ENCODE data around the gene BLOC1S2. TPM values are rescaled to one million over a fixed set of nuclear protein-coding genes. Genes with fewer than 3 reads are reported as not detected.
"Not testable (repeated sequence)": the region's sequence is repeated elsewhere in the genome, so short reads cannot be mapped to it uniquely, and the experiment has no call there.

Gene BLOC1S2
- total RNA-seq, 1 donor from 2014 or later: 65.7 TPM

DNA sequence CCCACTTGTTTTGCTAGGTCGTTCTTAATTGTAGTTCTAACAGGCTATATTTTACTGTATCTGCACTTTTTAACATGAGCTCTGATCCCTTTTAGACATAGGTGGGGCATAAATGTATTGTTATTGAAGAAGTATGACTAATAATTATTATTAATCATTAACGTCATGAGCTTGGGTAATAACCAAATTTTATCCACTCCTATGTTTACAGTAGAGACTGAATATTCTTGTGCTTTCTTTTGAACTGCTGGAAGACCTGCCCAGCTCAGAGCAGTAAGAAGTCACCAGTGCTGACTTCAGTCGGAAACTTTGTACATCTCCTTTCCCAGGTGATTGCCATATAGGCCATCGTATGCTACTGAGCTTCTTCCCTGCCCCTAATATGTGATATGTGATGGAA, 24.8 kb upstream of the BLOC1S2 start:
- Mint-ChIP-seq H3K27me3 (ENCODE audit: insufficient read depth) (peaks cover 50% of the 10 kb centered on the region), H3K4me3 (no peak overlapping the region), H3K27ac (no peak overlapping the region), H3K9me3 (no peaks in the 10 kb centered on the region), H3K36me3 (ENCODE audit: low read depth) (no peaks in the 10 kb centered on the region), H3K4me1 (ENCODE audit: low read depth) (no peaks in the 10 kb centered on the region)
- intact Hi-C loops (cut with micrococcal nuclease): no loop called here
- DNase-seq (ENCODE audit: low spot score): no peak

DNA sequence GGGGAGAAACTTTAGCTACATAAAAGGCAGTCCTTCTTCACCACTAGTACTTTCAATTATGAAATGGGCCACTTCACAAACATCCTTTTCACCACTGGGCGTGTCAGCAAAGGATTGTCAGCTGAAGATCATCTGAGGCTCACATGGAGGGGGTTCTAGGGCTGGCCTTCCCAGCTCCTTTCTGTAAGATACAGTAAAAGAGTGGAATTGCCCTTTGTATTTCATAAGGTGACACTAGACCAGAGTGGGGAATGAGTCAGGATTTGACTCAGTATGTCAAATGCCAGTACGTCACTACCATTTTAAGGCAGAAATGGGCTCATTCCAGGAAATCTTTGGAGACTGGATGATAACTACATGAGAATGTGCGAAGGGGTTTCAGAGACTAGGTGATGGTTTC, 21.2 kb upstream of the BLOC1S2 start:
- H3K27ac Mint-ChIP-seq: no peak overlapping the region
- no peaks in the 10 kb centered on the region for H3K4me1 Mint-ChIP-seq (ENCODE audit: low read depth)
- intact Hi-C loops (cut with micrococcal nuclease): no loop called here
- DNase-seq (ENCODE audit: low spot score): no peak
- H3K27me3 Mint-ChIP-seq (ENCODE audit: insufficient read depth): peaks cover 48% of the 10 kb centered on the region
- H3K36me3 Mint-ChIP-seq (ENCODE audit: low read depth): no peaks in the 10 kb centered on the region
- H3K9me3 Mint-ChIP-seq: no peaks in the 10 kb centered on the region
- H3K4me3 Mint-ChIP-seq: no peak overlapping the region

DNA sequence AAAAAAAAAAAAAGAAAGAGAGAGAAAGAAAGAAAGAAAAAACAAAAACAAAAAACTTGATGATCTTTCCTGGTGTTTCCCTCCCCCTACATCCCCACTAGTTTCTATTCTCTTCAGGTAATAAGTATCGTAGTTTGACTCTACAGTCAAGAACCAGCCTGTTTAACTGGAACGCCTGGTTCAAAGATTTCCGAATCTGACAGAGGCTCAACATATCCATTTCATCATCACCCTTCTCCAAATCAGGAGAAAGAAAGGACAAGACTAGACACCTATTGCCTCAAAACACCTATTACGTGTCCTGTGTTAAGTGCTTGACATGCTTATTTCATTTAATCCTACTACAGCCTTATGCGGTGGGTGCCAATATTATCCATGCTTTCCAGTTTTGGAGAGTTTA, 20.4 kb upstream of the BLOC1S2 start:
- Mint-ChIP-seq H3K36me3 (ENCODE audit: low read depth) (no peaks in the 10 kb centered on the region), H3K27ac (no peak overlapping the region), H3K9me3 (no peaks in the 10 kb centered on the region), H3K4me3 (no peak overlapping the region), H3K27me3 (ENCODE audit: insufficient read depth) (peaks cover 46% of the 10 kb centered on the region), H3K4me1 (ENCODE audit: low read depth) (no peaks in the 10 kb centered on the region)
- DNase-seq (ENCODE audit: low spot score): no peak
- intact Hi-C loops (cut with micrococcal nuclease): no loop called here

- no peaks in the 10 kb centered on the region for H3K36me3 Mint-ChIP-seq (ENCODE audit: low read depth)
- H3K9me3 Mint-ChIP-seq: no peaks in the 10 kb centered on the region
- H3K27me3 Mint-ChIP-seq (ENCODE audit: insufficient read depth): peaks cover 38% of the 10 kb centered on the region
- H3K4me1 Mint-ChIP-seq (ENCODE audit: low read depth): no peaks in the 10 kb centered on the region
- no peak for DNase-seq (ENCODE audit: low spot score)
- no peak overlapping the region for H3K27ac Mint-ChIP-seq
- intact Hi-C loops (cut with micrococcal nuclease): no loop called here
- H3K4me3 Mint-ChIP-seq: no peak overlapping the region
Observed at GRCh38 chr10:100304414-100304813, 17.9 kb upstream of the BLOC1S2 start.

DNA sequence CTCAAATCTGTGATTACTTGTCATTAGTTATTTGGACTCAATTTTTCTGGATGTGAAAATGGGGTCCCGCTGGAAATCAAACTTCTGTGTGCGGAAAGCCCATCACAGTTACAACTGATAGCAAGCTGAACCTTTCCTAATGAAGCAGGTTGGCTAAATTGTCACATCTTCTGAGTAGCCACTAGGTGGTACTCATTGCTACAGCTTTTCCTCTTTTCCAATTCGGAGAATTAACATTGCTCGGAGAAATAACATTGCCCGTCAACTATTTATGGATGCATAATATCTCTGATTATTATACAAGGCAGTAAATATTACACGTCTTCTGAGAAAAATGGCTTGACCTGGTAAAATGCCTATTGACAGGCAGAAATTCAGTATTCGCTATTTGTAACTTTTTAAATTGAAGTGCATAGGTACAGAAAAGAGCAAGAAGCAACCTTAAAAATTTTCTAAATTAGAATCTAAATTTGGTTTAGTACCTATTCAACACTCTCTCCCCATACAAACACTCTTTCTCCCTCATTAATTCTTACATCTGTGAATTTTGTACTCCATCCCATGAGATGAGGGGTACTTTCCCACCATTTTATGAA, 17.3 kb upstream of the BLOC1S2 start:
- H3K27ac Mint-ChIP-seq: no peak overlapping the region
- H3K27me3 Mint-ChIP-seq (ENCODE audit: insufficient read depth): peaks cover 40% of the 10 kb centered on the region
- H3K9me3 Mint-ChIP-seq: no peaks in the 10 kb centered on the region
- no peak for DNase-seq (ENCODE audit: low spot score)
- intact Hi-C loops (cut with micrococcal nuclease): loop anchor here (1.0 kb wide), 3 partner anchors 34 to 214 kb away; no protein-coding TSS in a partner anchor
- H3K4me3 Mint-ChIP-seq: no peak overlapping the region
- no peaks in the 10 kb centered on the region for H3K4me1 Mint-ChIP-seq (ENCODE audit: low read depth)
- no peaks in the 10 kb centered on the region for H3K36me3 Mint-ChIP-seq (ENCODE audit: low read depth)

DNA sequence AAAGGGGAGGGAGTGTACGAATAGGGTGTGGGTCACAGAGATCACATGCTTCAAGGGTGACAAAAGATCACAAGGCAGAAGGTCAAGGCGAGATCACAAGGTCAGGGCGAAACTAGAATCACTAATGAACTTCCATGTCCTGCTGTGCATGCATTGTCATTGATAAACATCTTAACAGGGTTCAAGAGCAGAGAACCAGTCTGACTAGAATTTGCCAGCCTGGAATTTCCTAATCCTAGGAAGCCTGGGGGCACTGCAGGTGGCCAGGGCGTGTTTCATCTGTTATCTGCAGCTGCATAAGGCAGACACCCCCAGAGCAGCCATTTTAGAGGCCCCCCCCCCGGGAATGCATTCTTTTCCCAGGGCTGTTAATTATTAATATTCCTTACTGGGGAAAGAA, 14.6 kb upstream of the BLOC1S2 start:
- H3K4me1 Mint-ChIP-seq (ENCODE audit: low read depth); DNase-seq (ENCODE audit: low spot score); H3K27ac Mint-ChIP-seq; H3K4me3 Mint-ChIP-seq; intact Hi-C loops (cut with micrococcal nuclease); H3K36me3 Mint-ChIP-seq (ENCODE audit: low read depth); H3K9me3 Mint-ChIP-seq: not testable (repeated sequence)
- peaks cover 40% of the 10 kb centered on the region for H3K27me3 Mint-ChIP-seq (ENCODE audit: insufficient read depth)

GRCh38 chr10:100297242-100297641, 10.8 kb upstream of the BLOC1S2 start:
- Mint-ChIP-seq H3K9me3 (no peaks in the 10 kb centered on the region), H3K4me3 (no peak overlapping the region), H3K27me3 (ENCODE audit: insufficient read depth) (peaks cover 34% of the 10 kb centered on the region), H3K4me1 (ENCODE audit: low read depth) (no peaks in the 10 kb centered on the region), H3K36me3 (ENCODE audit: low read depth) (no peaks in the 10 kb centered on the region), H3K27ac (no peak overlapping the region)
- DNase-seq (ENCODE audit: low spot score): no peak
- intact Hi-C loops (cut with micrococcal nuclease): no loop called here

GRCh38 chr10:100293066-100293465, 6.6 kb upstream of the BLOC1S2 start:
- Mint-ChIP-seq H3K36me3 (ENCODE audit: low read depth) (no peaks in the 10 kb centered on the region), H3K9me3 (no peaks in the 10 kb centered on the region), H3K27me3 (ENCODE audit: insufficient read depth) (peaks cover 28% of the 10 kb centered on the region), H3K4me3 (no peak overlapping the region), H3K27ac (no peak overlapping the region), H3K4me1 (ENCODE audit: low read depth) (no peaks in the 10 kb centered on the region)
- DNase-seq (ENCODE audit: low spot score): no peak
- intact Hi-C loops (cut with micrococcal nuclease): no loop called here

DNA sequence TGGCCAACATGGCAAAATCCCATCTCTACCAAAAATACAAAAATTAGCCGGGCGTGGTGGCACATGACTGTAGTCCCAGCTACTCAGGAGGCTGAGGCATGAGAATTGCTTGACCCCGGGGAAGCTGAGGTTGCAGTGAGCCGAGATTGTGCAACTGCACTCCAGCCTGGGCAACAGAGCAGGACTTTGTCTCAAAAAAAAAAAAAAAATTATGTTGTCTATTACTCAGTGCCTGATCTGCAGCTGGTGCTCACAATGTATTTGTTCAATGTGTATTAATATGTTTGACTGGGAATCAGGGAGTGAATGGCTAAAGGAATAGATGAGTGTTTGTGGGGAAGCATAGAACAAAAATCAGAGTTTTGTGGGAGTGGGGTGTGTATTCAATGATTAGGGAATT, 5.8 kb upstream of the BLOC1S2 start:
- peaks cover 23% of the 10 kb centered on the region for H3K27me3 Mint-ChIP-seq (ENCODE audit: insufficient read depth)
- H3K4me3 Mint-ChIP-seq; DNase-seq (ENCODE audit: low spot score); intact Hi-C loops (cut with micrococcal nuclease); H3K36me3 Mint-ChIP-seq (ENCODE audit: low read depth); H3K4me1 Mint-ChIP-seq (ENCODE audit: low read depth); H3K9me3 Mint-ChIP-seq; H3K27ac Mint-ChIP-seq: not testable (repeated sequence)

DNA sequence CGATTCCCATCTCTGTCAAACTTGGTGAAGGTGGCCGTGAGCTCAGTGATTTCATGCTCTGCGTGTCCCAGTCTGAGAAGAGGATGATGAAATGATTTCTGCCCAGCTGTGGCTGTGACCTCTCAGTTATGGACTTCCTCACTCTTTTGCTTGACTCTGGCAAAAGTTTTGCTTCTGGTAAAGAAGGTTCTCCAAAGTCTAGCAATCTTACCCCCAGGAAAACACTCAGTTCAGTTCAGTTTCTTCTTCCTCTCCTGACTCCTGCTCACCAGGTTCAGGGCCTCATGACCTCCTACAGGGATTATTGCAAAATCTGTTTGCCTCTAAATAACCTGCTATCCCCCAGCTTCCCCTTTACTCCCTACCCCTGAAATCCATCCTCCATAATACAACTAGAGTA, 4.9 kb upstream of the BLOC1S2 start:
- H3K27me3 Mint-ChIP-seq (ENCODE audit: insufficient read depth): peaks cover 18% of the 10 kb centered on the region
- H3K9me3 Mint-ChIP-seq: no peaks in the 10 kb centered on the region
- intact Hi-C loops (cut with micrococcal nuclease): no loop called here
- no peaks in the 10 kb centered on the region for H3K36me3 Mint-ChIP-seq (ENCODE audit: low read depth)
- H3K4me3 Mint-ChIP-seq: no peak overlapping the region
- H3K27ac Mint-ChIP-seq: no peak overlapping the region
- DNase-seq (ENCODE audit: low spot score): no peak
- peaks cover 12% of the 10 kb centered on the region for H3K4me1 Mint-ChIP-seq (ENCODE audit: low read depth)

DNA sequence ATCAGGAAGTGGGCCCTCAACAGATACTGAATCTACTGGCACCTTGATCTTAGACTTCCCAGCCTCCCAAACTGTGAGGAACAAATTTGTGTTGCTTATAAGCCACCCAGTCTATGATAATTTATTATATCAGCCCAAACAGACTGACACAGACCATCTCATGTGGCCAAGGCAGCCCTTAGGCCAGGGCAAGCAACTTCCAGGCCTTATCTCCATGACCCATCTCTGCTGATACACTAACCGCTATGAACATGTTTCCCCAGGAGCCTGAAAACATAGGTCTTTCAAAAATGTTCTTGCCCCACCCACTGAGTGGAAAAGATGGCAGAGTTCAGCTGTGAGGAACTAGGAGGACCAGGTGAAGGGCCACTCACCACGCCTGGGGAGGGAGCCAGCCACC, 3.2 kb upstream of the BLOC1S2 start:
- no peak for DNase-seq (ENCODE audit: low spot score)
- H3K36me3 Mint-ChIP-seq (ENCODE audit: low read depth): peaks cover 12% of the 10 kb centered on the region

GRCh38 chr10:100288196-100288595, 1.7 kb upstream of the BLOC1S2 start:
- intact Hi-C loops (cut with micrococcal nuclease): loop anchor here (10.0 kb wide), 1 partner anchor 553 kb away; the partner anchor contains the start of genes COX15 and CUTC
- no peak overlapping the region for H3K4me3 Mint-ChIP-seq
- peaks cover 28% of the 10 kb centered on the region for H3K4me1 Mint-ChIP-seq (ENCODE audit: low read depth)
- DNase-seq (ENCODE audit: low spot score): no peak
- no peak overlapping the region for H3K27ac Mint-ChIP-seq
- H3K36me3 Mint-ChIP-seq (ENCODE audit: low read depth): peaks cover 12% of the 10 kb centered on the region
- peaks cover 9% of the 10 kb centered on the region for H3K27me3 Mint-ChIP-seq (ENCODE audit: insufficient read depth)
- no peaks in the 10 kb centered on the region for H3K9me3 Mint-ChIP-seq

More for the DNA sequence above, 3.2 kb upstream of the BLOC1S2 start:
- Mint-ChIP-seq H3K27ac (no peak overlapping the region), H3K9me3 (no peaks in the 10 kb centered on the region), H3K4me3 (no peak overlapping the region), H3K27me3 (ENCODE audit: insufficient read depth) (peaks cover 9% of the 10 kb centered on the region), H3K4me1 (ENCODE audit: low read depth) (peaks cover 26% of the 10 kb centered on the region)
- intact Hi-C loops (cut with micrococcal nuclease): loop anchor here (10.0 kb wide), 1 partner anchor 555 kb away; the partner anchor contains the start of genes COX15 and CUTC

DNA sequence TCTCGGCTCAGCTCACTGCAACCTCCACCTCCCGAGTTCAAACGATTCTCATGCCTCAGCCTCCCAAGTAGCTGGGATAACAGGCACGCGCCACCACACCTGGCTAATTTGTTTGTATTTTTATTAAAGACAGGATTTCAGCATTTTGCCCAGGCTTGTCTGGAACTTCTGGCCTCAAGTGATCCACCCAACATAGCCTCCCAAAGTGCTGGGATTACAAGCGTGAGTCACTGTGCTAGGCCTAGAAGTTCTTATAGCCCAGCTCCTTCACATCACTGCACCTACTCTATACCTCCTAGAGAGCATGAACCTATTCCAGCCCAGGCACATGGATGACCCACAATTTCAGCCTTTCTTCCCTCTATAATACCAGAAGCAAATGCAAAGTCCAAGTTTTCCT, 1.3 kb upstream of the BLOC1S2 start:
- Mint-ChIP-seq H3K27me3 (ENCODE audit: insufficient read depth) (peaks cover 9% of the 10 kb centered on the region), H3K4me3 (peak overlapping the region; percentile 63), H3K9me3 (no peaks in the 10 kb centered on the region), H3K36me3 (ENCODE audit: low read depth) (peaks cover 12% of the 10 kb centered on the region), H3K27ac (peak overlapping the region; percentile 24), H3K4me1 (ENCODE audit: low read depth) (peaks cover 28% of the 10 kb centered on the region)
- DNase-seq (ENCODE audit: low spot score): no peak
- intact Hi-C loops (cut with micrococcal nuclease): loop anchor here (2.0 to 10.0 kb wide), 2 partner anchors 241 to 553 kb away; partner anchors contain the start of genes COX15, CUTC and NDUFB8

DNA sequence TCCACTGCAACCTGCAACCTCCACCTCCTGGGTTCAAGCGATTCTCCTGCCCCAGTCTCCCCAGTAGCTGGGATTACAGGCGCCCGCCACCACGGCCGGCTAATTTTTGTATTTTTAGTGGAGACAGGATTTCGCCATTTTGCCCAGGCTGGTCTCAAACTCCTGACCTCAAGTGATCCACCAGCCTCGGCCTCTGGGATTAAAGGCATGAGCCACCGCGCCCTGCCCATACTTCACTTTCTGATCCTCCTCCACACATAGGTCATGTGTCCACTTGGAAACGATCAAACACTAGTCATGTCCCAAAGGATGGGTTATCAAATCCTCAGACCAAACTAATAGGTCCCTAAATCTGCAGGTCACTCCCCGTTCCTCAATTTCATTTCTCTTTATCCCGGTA, 1.2 kb downstream of the BLOC1S2 start:
- not testable (repeated sequence) for H3K27me3 Mint-ChIP-seq (ENCODE audit: insufficient read depth); DNase-seq (ENCODE audit: low spot score); H3K9me3 Mint-ChIP-seq
- intact Hi-C loops (cut with micrococcal nuclease): loop anchor here (10.0 kb wide), 1 partner anchor 551 kb away; the partner anchor contains the start of genes COX15 and CUTC
- peaks cover 20% of the 10 kb centered on the region for H3K36me3 Mint-ChIP-seq (ENCODE audit: low read depth)
- H3K4me1 Mint-ChIP-seq (ENCODE audit: low read depth): peaks cover 37% of the 10 kb centered on the region
- H3K4me3 Mint-ChIP-seq: peak overlapping the region; percentile 99
- H3K27ac Mint-ChIP-seq: peak overlapping the region; percentile 99
